ENCODE results near the gene JARID2.
"Not testable (repeated sequence)": the region's sequence is repeated elsewhere in the genome, so short reads cannot be mapped to it uniquely, and the experiment has no call there.

The JARID2 gene

DNA sequence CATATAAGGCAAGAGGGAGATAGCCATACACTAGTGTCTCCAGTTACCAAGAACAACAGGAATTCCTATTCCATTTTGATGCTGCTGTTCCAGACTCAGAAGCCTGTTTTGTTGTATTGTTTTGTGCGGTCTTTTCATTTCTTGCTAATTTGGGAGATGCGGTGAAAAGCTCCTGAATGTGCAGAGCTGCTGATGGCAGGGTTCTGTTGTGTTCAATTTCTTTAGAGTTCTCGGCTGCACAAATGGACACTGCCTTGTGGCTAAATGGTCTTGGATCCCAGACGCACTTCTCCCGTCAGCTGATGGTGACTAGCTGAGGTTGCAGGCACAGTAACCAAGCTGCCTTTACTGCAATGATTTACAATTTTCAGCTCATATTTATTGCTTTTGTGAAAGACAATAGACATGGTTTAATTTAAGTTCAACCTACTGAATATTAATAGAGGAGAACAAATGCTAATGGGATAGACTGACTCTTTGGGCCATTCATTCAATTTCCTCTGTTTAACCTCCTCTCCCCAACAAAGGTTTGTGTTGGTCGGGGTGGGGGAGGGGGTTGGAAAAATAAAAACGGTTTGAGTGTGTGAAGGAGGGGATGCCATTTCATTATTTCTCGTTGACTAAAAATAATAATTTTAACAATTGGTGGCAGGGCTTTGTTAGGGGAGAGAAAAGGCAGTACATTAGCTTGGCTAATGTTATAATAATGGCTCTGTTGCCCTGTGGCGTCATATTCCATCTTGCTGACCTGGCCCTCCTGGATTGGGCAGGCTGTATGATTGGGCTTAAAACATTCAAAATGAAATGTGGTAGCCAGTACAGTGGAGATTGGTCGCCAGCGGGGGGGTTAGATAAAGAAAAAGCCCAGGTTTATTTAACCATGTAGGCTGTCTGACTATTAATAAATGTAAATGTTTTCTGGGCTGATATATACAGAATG lies 159.5 kb downstream of the JARID2 start:
- DNase-seq, result no peak

DNA sequence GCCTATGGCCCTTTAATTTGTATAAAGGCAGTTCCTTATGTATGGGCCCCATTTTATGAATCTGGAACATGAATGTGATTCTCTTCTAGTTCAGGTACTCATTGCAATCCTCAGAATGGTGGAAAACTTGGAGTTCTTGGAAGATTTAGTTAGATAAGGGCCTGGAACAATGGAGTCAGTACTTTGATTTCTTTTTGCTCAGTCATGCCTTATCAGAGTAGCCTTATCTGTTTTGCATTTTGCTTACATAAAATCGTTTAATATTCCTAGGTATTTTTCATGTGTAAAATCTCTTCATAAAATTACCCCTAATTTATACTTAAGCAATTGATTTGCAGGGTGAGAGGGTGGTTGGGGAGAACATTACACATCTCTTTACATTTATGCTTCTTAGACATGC lies 160.6 kb downstream of the JARID2 start:
- no peak for DNase-seq

- no peak for DNase-seq
Observed at GRCh38 chr6:15408008-15408407, 162.1 kb downstream of the JARID2 start.

- DNase-seq, result no peak
Observed at GRCh38 chr6:15408758-15409157, 162.9 kb downstream of the JARID2 start.

DNA sequence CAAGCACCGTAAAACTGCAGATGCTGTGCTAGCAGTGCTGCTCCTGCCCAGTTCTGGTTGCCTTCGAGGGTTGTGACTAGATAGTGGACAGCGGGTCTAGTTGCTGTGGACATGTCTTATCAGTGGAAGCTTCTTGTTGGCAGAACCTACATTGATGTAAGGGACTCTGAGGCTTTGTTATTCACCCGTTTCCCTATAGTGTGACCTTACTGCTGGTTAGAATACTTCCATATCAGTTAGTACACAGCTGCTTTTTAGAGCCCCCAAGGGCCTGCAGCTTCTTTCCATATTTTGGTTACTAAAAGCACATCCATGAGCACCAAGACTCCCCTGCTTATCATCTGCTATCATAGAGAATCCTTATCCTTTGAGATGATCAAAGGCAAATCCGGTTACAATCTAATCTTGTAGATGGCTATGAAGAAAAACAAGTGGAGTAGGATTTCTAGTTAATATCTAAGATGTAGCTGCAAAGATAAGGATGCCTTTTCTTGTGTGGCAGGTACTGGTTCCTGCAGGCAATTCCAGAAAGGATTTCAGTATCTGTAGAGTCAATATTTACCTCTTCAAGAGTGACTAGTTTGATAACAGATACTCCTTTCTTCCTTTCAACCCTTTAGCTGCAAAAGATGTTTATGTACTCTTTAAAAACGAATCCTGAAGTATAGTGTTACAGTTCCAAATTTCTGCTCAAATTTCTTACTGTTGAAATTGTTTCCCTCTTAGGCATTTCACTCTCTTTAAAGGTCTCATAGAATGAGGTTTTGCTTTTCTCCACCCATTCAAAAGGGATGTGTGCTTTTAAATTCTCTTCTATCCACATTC lies 163.6 kb downstream of the JARID2 start:
- no peak for DNase-seq

- no peak for DNase-seq
Observed at GRCh38 chr6:15410126-15410391, 164.2 kb downstream of the JARID2 start.

DNA sequence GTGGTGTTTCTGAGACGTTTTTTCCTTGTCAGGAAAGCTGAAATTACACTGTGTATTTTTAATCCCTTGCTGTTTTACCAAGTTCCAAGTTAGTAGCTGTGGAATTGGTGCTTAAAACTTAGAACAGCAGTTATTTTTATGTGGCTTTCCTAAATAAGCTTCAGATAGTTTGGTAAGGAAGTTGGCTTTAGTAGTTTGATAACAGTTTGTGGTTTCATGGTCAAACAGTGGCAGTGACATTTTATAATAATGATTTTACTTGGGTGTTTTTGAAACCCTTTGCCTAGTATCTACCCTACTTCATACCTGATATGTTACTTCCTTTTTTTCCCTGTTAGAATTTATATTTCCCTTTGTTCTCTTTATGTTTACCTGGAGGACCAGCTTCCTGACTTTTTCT lies 164.9 kb downstream of the JARID2 start:
- DNase-seq, result no peak

DNA sequence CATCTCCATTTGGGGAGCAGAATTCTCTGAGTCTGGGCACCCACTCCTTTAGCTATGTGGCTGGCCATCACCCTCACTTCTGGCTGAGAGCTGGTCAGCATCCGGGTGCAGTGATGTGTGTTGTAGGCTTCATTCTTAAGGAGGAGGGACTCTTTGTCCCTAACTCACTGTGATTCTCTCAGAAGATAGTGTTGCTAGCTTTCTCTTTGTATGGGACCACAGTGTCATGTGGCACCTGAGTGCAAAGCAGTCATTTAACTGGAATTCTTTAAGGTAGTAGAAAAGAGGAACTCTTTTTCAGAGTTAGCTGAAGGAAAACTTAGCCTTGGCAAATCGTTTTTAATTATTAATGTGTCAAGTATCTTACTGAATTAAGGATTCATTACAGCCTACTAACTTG lies 165.9 kb downstream of the JARID2 start:
- DNase-seq, result no peak

GRCh38 chr6:15412767-15413166 lies 166.9 kb downstream of the JARID2 start:
- no peak for DNase-seq

DNA sequence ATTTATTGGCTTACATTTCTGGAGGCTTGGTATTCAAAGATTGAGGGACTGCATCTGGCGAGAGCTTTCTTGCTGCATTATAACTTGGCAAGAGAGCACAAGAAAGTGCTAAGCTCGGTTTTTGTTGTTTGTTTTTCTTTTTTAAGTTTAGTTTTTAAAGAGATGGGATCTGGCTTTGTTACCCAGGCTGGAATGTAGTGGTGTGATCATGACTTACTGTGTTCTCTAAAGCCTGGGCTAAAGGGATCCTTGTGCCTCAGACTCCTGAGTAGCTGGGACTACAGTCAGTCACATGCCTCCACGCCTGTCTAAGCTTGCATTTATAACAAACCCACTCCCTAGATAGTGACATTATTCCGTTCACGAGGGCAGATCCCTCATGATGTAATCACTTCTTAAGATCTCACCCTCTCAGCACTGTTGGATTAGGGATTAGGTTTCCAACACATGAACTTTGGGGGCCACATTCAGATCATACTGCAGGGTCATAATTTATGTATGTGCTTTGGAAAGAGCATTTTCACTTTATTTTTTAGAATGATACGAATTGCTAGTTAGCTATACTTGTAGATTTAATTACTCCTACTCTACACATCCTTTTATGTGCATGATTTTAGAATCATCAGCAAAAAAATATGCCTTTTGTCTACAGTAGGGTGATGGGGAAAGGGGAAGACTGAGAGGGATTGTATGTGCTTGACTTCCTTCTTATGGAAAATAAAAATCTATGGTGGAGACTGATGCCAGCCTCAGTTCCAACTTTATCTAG lies 167.8 kb downstream of the JARID2 start:
- no peak for DNase-seq

DNA sequence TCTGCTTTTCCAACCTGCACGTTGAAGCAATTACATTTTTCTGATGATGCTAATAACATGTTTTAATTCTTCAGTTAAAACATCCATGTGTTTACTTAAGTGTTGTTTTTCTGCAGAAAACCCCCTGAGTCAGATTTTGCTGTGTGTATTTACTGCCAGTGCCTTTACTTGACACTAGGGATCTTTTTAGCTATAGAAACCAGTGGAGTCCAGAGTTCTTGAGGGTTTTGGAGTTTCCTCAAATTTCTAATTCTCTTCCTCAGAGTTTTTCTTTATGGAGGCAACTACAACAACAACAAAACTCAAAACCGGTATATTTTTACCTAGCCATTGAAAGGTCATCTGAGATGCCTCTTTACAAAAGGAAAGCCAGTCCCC lies 168.4 kb downstream of the JARID2 start:
- no peak for DNase-seq

DNA sequence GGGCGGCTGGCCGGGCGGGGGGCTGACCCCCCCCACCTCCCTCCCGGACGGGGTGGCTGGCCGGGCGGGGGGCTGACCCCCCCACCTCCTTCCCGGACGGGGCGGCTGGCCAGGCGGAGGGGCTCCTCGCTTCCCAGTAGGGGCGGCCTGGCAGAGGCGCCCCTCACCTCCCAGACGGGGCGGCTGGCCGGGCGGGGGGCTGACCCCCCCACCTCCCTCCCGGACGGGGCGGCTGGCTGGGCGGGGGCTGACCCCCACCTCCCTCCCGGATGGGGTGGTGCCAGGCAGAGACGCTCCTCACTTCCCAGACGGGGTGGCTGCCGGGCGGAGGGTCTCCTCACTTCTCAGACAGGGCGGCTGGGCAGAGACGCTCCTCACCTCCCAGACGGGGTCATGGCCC lies 169.8 kb downstream of the JARID2 start:
- DNase-seq, result not testable (repeated sequence)

DNA sequence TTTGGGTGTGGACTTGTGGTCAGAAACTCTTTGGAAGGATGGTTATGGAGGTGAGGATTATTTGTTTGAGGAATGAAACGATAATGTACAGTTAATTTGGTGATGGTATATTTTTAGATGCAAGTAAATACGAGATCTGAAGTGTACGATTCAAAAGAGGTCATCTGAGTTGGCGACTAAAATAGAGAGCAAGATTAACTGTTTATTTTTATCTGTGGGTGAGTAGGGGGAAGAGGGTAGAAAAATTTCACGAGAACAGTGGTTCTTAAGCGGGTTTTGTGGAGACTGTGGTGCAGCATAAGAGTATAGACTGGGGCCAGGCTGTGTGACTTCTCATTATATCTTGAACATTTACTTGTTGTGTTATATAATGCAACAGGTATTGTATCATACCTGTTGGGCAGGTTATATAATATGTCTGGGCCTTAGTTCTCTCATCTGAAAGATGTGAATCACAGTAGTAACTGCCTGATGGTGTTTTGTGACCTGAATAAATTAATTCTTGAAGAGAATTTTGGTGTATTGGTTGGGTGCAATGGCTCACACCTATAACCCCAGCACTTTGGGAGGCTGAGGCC lies 171.2 kb downstream of the JARID2 start:
- DNase-seq, result no peak

GRCh38 chr6:15417811-15418210 lies 171.9 kb downstream of the JARID2 start:
- DNase-seq, result no peak

- DNase-seq, result no peak
Observed at GRCh38 chr6:15419493-15419892, 173.6 kb downstream of the JARID2 start.

- DNase-seq, result no peak
Observed at GRCh38 chr6:15420959-15421438, 175.1 kb downstream of the JARID2 start.

GRCh38 chr6:15421945-15422733 lies 176.3 kb downstream of the JARID2 start:
- no peak for DNase-seq

GRCh38 chr6:15423286-15423993 lies 177.6 kb downstream of the JARID2 start:
- DNase-seq, result no peak

DNA sequence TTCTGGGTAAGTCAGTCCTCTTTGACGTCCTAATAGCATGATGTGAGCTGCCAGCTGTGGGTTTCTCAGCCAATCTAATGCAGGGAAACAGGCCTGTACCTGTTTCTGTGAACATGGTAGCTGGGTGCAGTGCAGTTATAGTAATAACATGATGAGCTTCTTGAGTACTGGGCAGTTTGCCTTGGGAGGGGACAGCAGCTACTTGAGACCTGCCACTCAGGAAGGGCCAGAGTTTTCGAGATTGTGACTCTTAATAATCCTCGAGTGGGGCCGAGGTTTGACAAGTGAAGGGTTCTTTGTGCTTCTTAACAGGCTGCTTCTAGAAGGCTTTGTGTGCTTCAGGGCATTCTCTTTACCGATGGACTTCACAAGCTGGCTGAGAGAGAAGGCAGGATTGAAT lies 180.1 kb downstream of the JARID2 start:
- no peak for DNase-seq

GRCh38 chr6:15426395-15426794 lies 180.5 kb downstream of the JARID2 start:
- no peak for DNase-seq

- DNase-seq, result no peak
Observed at GRCh38 chr6:15426901-15427300, 181.0 kb downstream of the JARID2 start.
